ENCODE data around the gene KLK10.

DNA sequence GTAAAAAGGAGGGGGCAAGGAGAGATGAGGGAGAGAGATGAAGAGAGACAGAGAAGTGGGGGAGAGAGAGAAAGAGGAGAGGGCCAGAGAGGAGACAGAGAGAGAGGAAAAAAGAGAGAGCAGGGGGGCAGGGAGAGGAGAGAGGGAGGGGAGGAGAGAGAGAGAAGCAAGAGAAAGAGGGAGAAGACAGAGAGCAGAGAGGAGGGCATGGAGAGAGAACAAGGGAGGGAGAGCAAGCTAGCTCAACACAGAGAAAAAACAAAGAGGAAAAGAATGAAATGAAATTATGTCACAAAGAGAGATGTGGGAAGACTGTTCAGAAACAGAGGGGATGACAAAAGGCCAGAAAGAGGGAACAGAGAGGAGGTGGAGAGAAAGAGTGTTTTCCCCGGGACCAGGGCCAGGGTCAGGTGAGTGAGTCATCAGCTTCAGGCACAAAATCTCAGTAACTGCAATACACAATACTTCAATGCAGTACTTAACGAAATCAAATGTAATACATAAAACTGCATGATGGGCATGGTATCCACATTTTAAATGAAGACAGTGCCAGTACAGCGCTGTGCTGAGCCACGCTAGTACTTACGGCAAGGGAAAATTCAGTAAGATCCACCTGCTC lies 40.6 kb downstream of the KLK10 start:
- no peak for TF ChIP-seq POLR2A (IDR thresholded peaks at IDR 0.05; ENCODE audit: low read depth, low read length)
- TF ChIP-seq POLR2AphosphoS5 (IDR thresholded peaks at IDR 0.05; ENCODE audit: low read depth, low read length) = no peak
- TF ChIP-seq TAF1 (IDR thresholded peaks at IDR 0.05; ENCODE audit: borderline replicate concordance, low read depth, low read length) = no peak
